ENCODE measurements around the gene CNTN1. TPM values are rescaled to one million over a fixed set of nuclear protein-coding genes. Genes with fewer than 3 reads are reported as not detected.

CNTN1 gene
- total and polyA plus RNA-seq, 2 donors (not counting 1 experiment from before 2014, with no cell fraction given): not detected

- H3K4me3 ChIP-seq (ENCODE audit: control extremely low read depth in 1 of 5, extremely low read depth in 1 of 5, insufficient read depth in 1 of 5, low read depth in 2 of 5, low read length in 4 of 5): no peak overlapping the region
- Mint-ChIP-seq H3K27ac (no peak overlapping the region), H3K4me3 (no peak overlapping the region), H3K9me3 (ENCODE audit: insufficient read depth) (peaks cover 2% of the 10 kb centered on the region), H3K4me1 (no peaks in the 10 kb centered on the region), H3K27me3 (no peaks in the 10 kb centered on the region)
- intact Hi-C loops (cut with micrococcal nuclease): no loop called here
- WGBS (ENCODE audit: insufficient coverage): no CpG with 5 or more reads among the region's 3 CpGs
- TF ChIP-seq CTCF (IDR thresholded peaks at IDR 0.05): no peak
- no peak for TF ChIP-seq EZH2 (IDR thresholded peaks at IDR 0.05; ENCODE audit: borderline replicate concordance, insufficient read depth, low read depth, low read length, poor library complexity, severe bottlenecking)
- no peaks in the 10 kb centered on the region for H4K20me1 ChIP-seq (ENCODE audit: control insufficient read depth, insufficient read depth, low read length, poor library complexity, severe bottlenecking)
- H3K9ac ChIP-seq (ENCODE audit: low read length): no peak overlapping the region
- H3K36me3 ChIP-seq (replicated peaks in 1 of 2; ENCODE audit: control extremely low read depth in 1 of 2, control insufficient read depth in 1 of 2, extremely low read depth in 1 of 2, insufficient read depth in 2 of 2, low read length in 1 of 2): no peaks in the 10 kb centered on the region
- H3K4me2 ChIP-seq (replicated peaks; ENCODE audit: low read depth, low read length, poor library complexity, severe bottlenecking): no peak overlapping the region
- CTCF ChIA-PET: no interaction called here
- H3K27me3 ChIP-seq (replicated peaks in 1 of 4; ENCODE audit: control extremely low read depth in 1 of 4, control insufficient read depth in 3 of 4, insufficient read depth in 4 of 4, low read length in 3 of 4): no peaks in the 10 kb centered on the region
- no peaks in the 10 kb centered on the region for H3K9me3 ChIP-seq (ENCODE audit: control extremely low read depth in 1 of 3, control insufficient read depth in 2 of 3, insufficient read depth in 1 of 3, low read length in 2 of 3)
- H2AFZ ChIP-seq (ENCODE audit: insufficient read depth, low read depth, low read length, poor library complexity, severe bottlenecking): no peak overlapping the region
- POLR2A ChIA-PET: no interaction called here
- H3K4me1 ChIP-seq (ENCODE audit: control insufficient read depth in 2 of 2, insufficient read depth in 2 of 2, low read length in 2 of 2): no peaks in the 10 kb centered on the region
- no peak for DNase-seq
- no peak for ATAC-seq (ENCODE audit: low read depth)
- no peaks in the 10 kb centered on the region for H3K79me2 ChIP-seq (ENCODE audit: control insufficient read depth, insufficient read depth, low read length)
- no peak overlapping the region for H3K27ac ChIP-seq (ENCODE audit: low read length in 2 of 2)
These were observed 297.5 kb downstream of the CNTN1 start for GRCh38 chr12:40989785-40990184.

- no peak for TF ChIP-seq EZH2 (IDR thresholded peaks at IDR 0.05; ENCODE audit: borderline replicate concordance, insufficient read depth, low read depth, low read length, poor library complexity, severe bottlenecking)
- no peak for TF ChIP-seq CTCF (IDR thresholded peaks at IDR 0.05)
- Mint-ChIP-seq H3K27me3 (no peaks in the 10 kb centered on the region), H3K27ac (no peak overlapping the region), H3K4me3 (no peak overlapping the region), H3K9me3 (ENCODE audit: insufficient read depth) (no peaks in the 10 kb centered on the region), H3K4me1 (no peaks in the 10 kb centered on the region)
- Histone ChIP-seq H3K4me3 (ENCODE audit: control extremely low read depth in 1 of 5, extremely low read depth in 1 of 5, insufficient read depth in 1 of 5, low read depth in 2 of 5, low read length in 4 of 5) (no peak overlapping the region), H3K27me3 (replicated peaks in 1 of 4; ENCODE audit: control extremely low read depth in 1 of 4, control insufficient read depth in 3 of 4, insufficient read depth in 4 of 4, low read length in 3 of 4) (no peaks in the 10 kb centered on the region), H3K4me2 (replicated peaks; ENCODE audit: low read depth, low read length, poor library complexity, severe bottlenecking) (no peak overlapping the region), H3K36me3 (replicated peaks in 1 of 2; ENCODE audit: control extremely low read depth in 1 of 2, control insufficient read depth in 1 of 2, extremely low read depth in 1 of 2, insufficient read depth in 2 of 2, low read length in 1 of 2) (no peaks in the 10 kb centered on the region), H3K9me3 (ENCODE audit: control extremely low read depth in 1 of 3, control insufficient read depth in 2 of 3, insufficient read depth in 1 of 3, low read length in 2 of 3) (no peaks in the 10 kb centered on the region), H3K27ac (ENCODE audit: low read length in 2 of 2) (no peak overlapping the region), H3K4me1 (ENCODE audit: control insufficient read depth in 2 of 2, insufficient read depth in 2 of 2, low read length in 2 of 2) (no peaks in the 10 kb centered on the region), H2AFZ (ENCODE audit: insufficient read depth, low read depth, low read length, poor library complexity, severe bottlenecking) (no peak overlapping the region), H3K79me2 (ENCODE audit: control insufficient read depth, insufficient read depth, low read length) (no peaks in the 10 kb centered on the region), H4K20me1 (ENCODE audit: control insufficient read depth, insufficient read depth, low read length, poor library complexity, severe bottlenecking) (no peaks in the 10 kb centered on the region), H3K9ac (ENCODE audit: low read length) (no peak overlapping the region)
- CTCF ChIA-PET: no interaction called here
- WGBS (ENCODE audit: insufficient coverage): no CpG with 5 or more reads among the region's 4 CpGs
- intact Hi-C loops (cut with micrococcal nuclease): no loop called here
- POLR2A ChIA-PET: no interaction called here
- DNase-seq (no peak), ATAC-seq (ENCODE audit: low read depth) (no peak)
These were observed 299.9 kb downstream of the CNTN1 start for GRCh38 chr12:40992158-40992557.
